NK-92 treated with Interleukin-12 subunit alpha and Interleukin-12 subunit beta, amount 100 ng/mL, for 24 hours (cell line): ENCODE data around the gene CD180.

ENCODE experiments used
- DNase-seq: peaks from one replicate; lab custom pipeline; 2025; lab: John Stamatoyannopoulos, UW

The CD180 gene

GRCh38 chr5:67196537-67197059 lies at the start of gene CD180:
Gene CD180, minus strand, starts transcription at chr5:67196799. Its CDS starts 158 bp downstream, at chr5:67196641.
- no peak for DNase-seq

- DNase-seq = no peak
Observed at GRCh38 chr5:67246108-67246507, 49.5 kb upstream of the CD180 start.

- DNase-seq = no peak
Observed at GRCh38 chr5:67245259-67245846, 48.8 kb upstream of the CD180 start.

GRCh38 chr5:67244345-67244793 lies 47.8 kb upstream of the CD180 start:
- no peak for DNase-seq

GRCh38 chr5:67243944-67244343 lies 47.3 kb upstream of the CD180 start:
- DNase-seq = no peak

- no peak for DNase-seq
Observed at GRCh38 chr5:67243349-67243748, 46.8 kb upstream of the CD180 start.

GRCh38 chr5:67241326-67241725 lies 44.7 kb upstream of the CD180 start:
- DNase-seq = no peak

- no peak for DNase-seq
Observed at GRCh38 chr5:67240846-67241245, 44.2 kb upstream of the CD180 start.

GRCh38 chr5:67240065-67240464 lies 43.5 kb upstream of the CD180 start:
- no peak for DNase-seq

- no peak for DNase-seq
Observed at GRCh38 chr5:67238191-67238590, 41.6 kb upstream of the CD180 start.

- no peak for DNase-seq
Observed at GRCh38 chr5:67235399-67236110, 39.0 kb upstream of the CD180 start.

- DNase-seq = no peak
Observed at GRCh38 chr5:67234671-67235176, 38.1 kb upstream of the CD180 start.

- DNase-seq = no peak
Observed at GRCh38 chr5:67233075-67233474, 36.5 kb upstream of the CD180 start.

GRCh38 chr5:67223211-67223610 lies 26.6 kb upstream of the CD180 start:
- no peak for DNase-seq

- no peak for DNase-seq
Observed at GRCh38 chr5:67222243-67223025, 25.8 kb upstream of the CD180 start.

- DNase-seq = peak; percentile 29
Observed at GRCh38 chr5:67221487-67222242, 25.1 kb upstream of the CD180 start.

- no peak for DNase-seq
Observed at GRCh38 chr5:67216564-67216963, 20.0 kb upstream of the CD180 start.

- DNase-seq = peak; percentile 64
Observed at GRCh38 chr5:67215519-67216471, 19.2 kb upstream of the CD180 start.

GRCh38 chr5:67214707-67215447 lies 18.3 kb upstream of the CD180 start:
- no peak for DNase-seq

- DNase-seq = no peak
Observed at GRCh38 chr5:67214036-67214435, 17.4 kb upstream of the CD180 start.
